ENCODE results near the gene GOLT1A. TPM values are rescaled to one million over a fixed set of nuclear protein-coding genes. Genes with fewer than 3 reads are reported as not detected.

GOLT1A gene
- total and polyA plus RNA-seq, 2 of the 8 experiments (the other 6 are each of a cell fraction or from before 2014, with no cell fraction given) = 7.5 to 8.5 TPM

GRCh38 chr1:204259196-204259595 lies 45.4 kb upstream of the GOLT1A start (continued):
- no peak for TF ChIP-seq RFX5 (IDR thresholded peaks at IDR 0.05; ENCODE audit: borderline replicate concordance, low read depth, low read length)
- TF ChIP-seq TCF12 (IDR thresholded peaks at IDR 0.05; ENCODE audit: low read depth, low read length) = no peak
- no peak for TF ChIP-seq RXRA (IDR thresholded peaks at IDR 0.05; ENCODE audit: insufficient read depth, low read depth, low read length)
- TF ChIP-seq EZH2 (IDR thresholded peaks at IDR 0.05; ENCODE audit: low read depth, low read length, severe bottlenecking) = no peak
